SK-N-SH (cell line): ENCODE measurements around the gene ABCA3. TPM values are rescaled to one million over a fixed set of nuclear protein-coding genes. Genes with fewer than 3 reads are reported as not detected.

Experiments used
- CTCF ChIA-PET: fragments of 300-600, 350-600 bp; formaldehyde crosslinking; extraction: SDS; loops from one replicate; lab custom pipeline; 2021; lab: Yijun Ruan, JAX
- POLR2A ChIA-PET: fragments of 350-600 bp; sonication (Branson Sonifier 250); formaldehyde crosslinking; extraction: SDS; loops from one replicate; lab custom pipeline; 2020; ENCODE audit warnings: antibody characterized with exemption, inconsistent platforms; lab: Yijun Ruan, JAX
- DNase-seq: peaks from one replicate; pipeline ENCODE4 v3.0.0; 2012
- H2AFZ ChIP-seq: fragments of 200-600 bp; sonication (generic); 2 replicates; pipeline ENCODE4 v1.8.1; 2016; ENCODE audit warnings: antibody characterized with exemption, mild to moderate bottlenecking, low read depth
- H3F3A ChIP-seq: fragments of 200-600 bp; sonication (generic); replicated peaks from 2 replicates; pipeline ENCODE3; 2016; ENCODE audit warnings: antibody characterized with exemption, mild to moderate bottlenecking; ENCODE audit not compliant: insufficient read depth
- H3K27ac ChIP-seq, 2 experiments: fragments of 200-500 bp in 1 of 2; fragments of 200-600 bp in 1 of 2; sonication (Bioruptor generic) in 1 of 2; sonication (generic), shearing (Covaris generic) in 1 of 2; 2 replicates each; pipeline versions ENCODE4 v1.5.1 to v1.6.1; 2014 to 2016; ENCODE audit warnings: low read depth in 2 of 2, inconsistent platforms in 1 of 2, low read length in 1 of 2, mild to moderate bottlenecking in 1 of 2, mixed read lengths in 1 of 2
- H3K27me3 ChIP-seq: fragments of 200-600 bp; sonication (generic), shearing (Covaris generic); 2 replicates; pipeline ENCODE4 v1.6.1; 2016; ENCODE audit warnings: mixed run types; ENCODE audit not compliant: insufficient read depth
- H3K36me3 ChIP-seq, 2 experiments: fragments of 200-500 bp in 1 of 2; fragments of 200-600 bp in 1 of 2; sonication (Bioruptor generic) in 1 of 2; sonication (generic) in 1 of 2; replicated peaks in 1 of 2; 2 replicates each; pipeline versions ENCODE3 to v1.5.1; 2014 to 2016; ENCODE audit warnings: low read length in 1 of 2, mild to moderate bottlenecking in 1 of 2; ENCODE audit not compliant: insufficient read depth in 2 of 2, control insufficient read depth in 1 of 2
- H3K4me1 ChIP-seq, 2 experiments: fragments of 200-500 bp in 1 of 2; fragments of 200-600 bp in 1 of 2; sonication (Bioruptor generic) in 1 of 2; sonication (generic), shearing (Covaris generic) in 1 of 2; 2 replicates each; pipeline versions ENCODE4 v1.5.1 to v1.6.1; 2014 to 2016; ENCODE audit warnings: low read depth in 1 of 2, low read length in 1 of 2, mixed run types in 1 of 2; ENCODE audit not compliant: insufficient read depth in 2 of 2, control insufficient read depth in 1 of 2
- H3K4me2 ChIP-seq: fragments of 200-600 bp; sonication (generic), shearing (Covaris generic); 2 replicates; pipeline ENCODE4 v1.6.1; 2017; ENCODE audit warnings: mixed run types
- H3K4me3 ChIP-seq, 2 experiments: fragments of 200-500 bp in 1 of 2; fragments of 200-600 bp in 1 of 2; sonication (Bioruptor generic) in 1 of 2; sonication (generic), shearing (Covaris generic) in 1 of 2; 2 replicates each; pipeline versions ENCODE4 v1.5.1 to v1.8.1; 2014 to 2016; ENCODE audit warnings: low read depth in 2 of 2, inconsistent platforms in 1 of 2, low read length in 1 of 2, mild to moderate bottlenecking in 1 of 2, mixed read lengths in 1 of 2, moderate library complexity in 1 of 2
- H3K79me2 ChIP-seq: fragments of 200-600 bp; sonication (generic); 2 replicates; pipeline ENCODE4 v1.8.1; 2017; ENCODE audit warnings: mild to moderate bottlenecking; ENCODE audit not compliant: insufficient read depth
- H3K9ac ChIP-seq: fragments of 200-600 bp; sonication (generic); 2 replicates; pipeline ENCODE4 v1.6.1; 2017; ENCODE audit warnings: mixed run types
- H3K9me2 ChIP-seq: fragments of 200-600 bp; sonication (generic); 2 replicates; pipeline ENCODE4 v1.6.1; 2017; ENCODE audit warnings: mixed run types
- H3K9me3 ChIP-seq: fragments of 200-600 bp; sonication (generic); 2 replicates; pipeline ENCODE4 v1.6.1; 2017; ENCODE audit warnings: mixed run types, mild to moderate bottlenecking, moderate library complexity
- H4K20me1 ChIP-seq: fragments of 200-600 bp; sonication (generic); 2 replicates; pipeline ENCODE4 v1.6.1; 2017; ENCODE audit warnings: mild to moderate bottlenecking, mixed run types; ENCODE audit not compliant: insufficient read depth
- CTCF ChIP-seq: fragments of 200-600 bp; sonication (generic); IDR thresholded peaks from 2 replicates; pipeline ENCODE4 v1.6.1; 2017; ENCODE audit warnings: antibody characterized with exemption, mild to moderate bottlenecking, moderate library complexity
- EZH2phosphoT487 ChIP-seq: fragments of 200-600 bp; sonication (generic); IDR thresholded peaks from 2 replicates; pipeline ENCODE4 v1.6.1; 2017; ENCODE audit warnings: low read depth, mixed run types, mild to moderate bottlenecking, antibody characterized with exemption, moderate library complexity, borderline replicate concordance
- FOSL2 ChIP-seq: IDR thresholded peaks from 2 replicates; pipeline ENCODE4 v1.4.0; 2012; ENCODE audit warnings: low read depth, mild to moderate bottlenecking, moderate library complexity, borderline replicate concordance
- MAX ChIP-seq: IDR thresholded peaks from 2 replicates; pipeline ENCODE4 v1.4.0; 2012; ENCODE audit warnings: low read depth
- MXI1 ChIP-seq: IDR thresholded peaks from 2 replicates; pipeline ENCODE4 v1.6.1; 2012; ENCODE audit warnings: mild to moderate bottlenecking, low read depth, low read length, improper control_type of control experiment
- RFX5 ChIP-seq: IDR thresholded peaks from 2 replicates; pipeline ENCODE4 v1.6.1; 2012; ENCODE audit warnings: mild to moderate bottlenecking, improper control_type of control experiment, low read length
- TAF1 ChIP-seq: IDR thresholded peaks from 2 replicates; pipeline ENCODE4 v1.6.1; 2012; ENCODE audit warnings: low read depth, mild to moderate bottlenecking, low read length, moderate library complexity, borderline replicate concordance
- YY1 ChIP-seq: IDR thresholded peaks from 2 replicates; pipeline ENCODE4 v1.4.0; 2012; ENCODE audit warnings: low read depth, mild to moderate bottlenecking
- ZBTB33 ChIP-seq: IDR thresholded peaks from 2 replicates; pipeline ENCODE4 v1.4.0; 2012; ENCODE audit warnings: low read depth, borderline replicate concordance
- WGBS: methylation state at CpG from one replicate; pipeline ENCODE4 v1.1.6; 2017; ENCODE audit warnings: low lambda C conversion rate; 5-methylcytosine and 5-hydroxymethylcytosine counted together
- polyA plus RNA-seq, 3 experiments: library from polyadenylated mRNA; depleted of rRNA; stranded (reverse); fragments of >200 nt; gene quantifications; 2 replicates each; pipeline ENCODE4 v1.2.3, GENCODE V29; 2012

ABCA3 gene
- polyA plus RNA-seq, 1 of the 3 experiments (the other 2 are of a cell fraction): 9.9 TPM

GRCh38 chr16:2341456-2342447, 1.2 kb upstream of the ABCA3 start:
- no peaks in the 10 kb centered on the region for H3K9me2 ChIP-seq
- H3F3A ChIP-seq: peaks cover 4% of the 10 kb centered on the region
- POLR2A ChIA-PET: no interaction called here
- WGBS: 61% methylated on average over 21 of the region's 77 CpGs
- TF ChIP-seq FOSL2: no peak
- TF ChIP-seq RFX5: no peak
- TF ChIP-seq ZBTB33: no peak
- TF ChIP-seq MXI1: no peak
- TF ChIP-seq EZH2phosphoT487: no peak
- TF ChIP-seq CTCF: no peak
- no peak for TF ChIP-seq MAX
- no peak for TF ChIP-seq TAF1
- TF ChIP-seq YY1: no peak
- TF ChIP-seq, all 33 proteins: peak for 0
- Histone ChIP-seq H2AFZ (no peak overlapping the region), H3K27ac (no peak overlapping the region), H3K4me2 (no peak overlapping the region), H4K20me1 (no peaks in the 10 kb centered on the region), H3K36me3 (no peaks in the 10 kb centered on the region), H3K9ac (no peak overlapping the region), H3K4me3 (no peak overlapping the region), H3K27me3 (no peaks in the 10 kb centered on the region), H3K9me3 (no peaks in the 10 kb centered on the region), H3K4me1 (peaks cover 0 to 20% of the 10 kb centered on the region in 2 experiments; a peak in 2 of 4 replicates), H3K79me2 (no peaks in the 10 kb centered on the region)
- no peak for DNase-seq
- CTCF ChIA-PET: interaction anchor here (1.3 to 1.8 kb wide), 6 partner anchors 13 to 89 kb away, joined by 3 to 14 read pairs (median 7); no protein-coding TSS in a partner anchor
